Adrenal gland (tissue), 12 donors: ENCODE measurements around the gene RUVBL2. TPM values are rescaled to one million over a fixed set of nuclear protein-coding genes. Genes with fewer than 3 reads are reported as not detected.

Source experiments
- DNase-seq, 7 donors: peaks; one replicate each; pipeline ENCODE4 v3.0.0-alpha.2; 2019 to 2020
- H3K27ac ChIP-seq, 5 donors: fragments of 200-600 bp; sonication (generic) in 4 of 5; 1 replicate in 3 of 5; 2 replicates in 2 of 5; pipeline versions ENCODE4 v1.5.1 to v1.8.0; 2016 to 2020; ENCODE audit warnings: mild to moderate bottlenecking in 1 of 5
- H3K27me3 ChIP-seq: fragments of 200-600 bp; 2 replicates; pipeline ENCODE4 v1.8.0; 2021
- H3K36me3 ChIP-seq, 2 donors: fragments of 200-600 bp; replicated peaks in 1 of 2; 1 replicate in 1 of 2; 2 replicates in 1 of 2; pipeline versions ENCODE4 v1.5.1 to v1.8.0; 2018 to 2022
- H3K4me1 ChIP-seq, 2 donors: fragments of 200-600 bp; replicated peaks in 1 of 2; 1 replicate in 1 of 2; 2 replicates in 1 of 2; pipeline versions ENCODE4 v1.5.1 to v1.8.0; 2018 to 2021
- H3K4me3 ChIP-seq, 4 donors: fragments of 200-600 bp; sonication (generic) in 3 of 4; one replicate each; pipeline ENCODE4 v1.5.1; 2016 to 2018
- H3K9me3 ChIP-seq, 3 donors: fragments of 200-600 bp; sonication (generic) in 1 of 3; replicated peaks in 1 of 3; 1 replicate in 2 of 3; 2 replicates in 1 of 3; pipeline versions ENCODE4 v1.5.1 to v1.8.0; 2016 to 2021
- POLR2A ChIP-seq, 2 donors: fragments of 450-650 bp; IDR thresholded peaks; one replicate each; pipeline ENCODE4 v1.6.1; 2017; ENCODE audit warnings: antibody characterized with exemption in 2 of 2, mild to moderate bottlenecking in 2 of 2, moderate library complexity in 1 of 2
- WGBS, 4 donors: extraction: QIAGEN DNeasy Blood & Tissue Kit in 2 of 4; methylation state at CpG; one replicate each; pipeline versions ENCODE4 v1.1.5 to v1.1.7; 2013 to 2017; 5-methylcytosine and 5-hydroxymethylcytosine counted together
- intact Hi-C, 2 donors: fragments of 100-400 bp; cut with DNase I; formaldehyde crosslinking; loops; one replicate each; pipeline versions ENCODE4 v1.14.1 to v1.15.0; 2022 to 2023
- polyA plus RNA-seq, 3 donors: library from polyadenylated mRNA; stranded (reverse); fragments of 200-250 nt in 2 of 3; fragments of 350-450 nt in 1 of 3; fragmentation: Illumina TruSeq in 1 of 3; extraction: RNeasy Lipid Tissue Mini Kit (QIAGEN cat#74804) in 1 of 3; gene quantifications; one replicate each; pipeline ENCODE4 v1.2.3, GENCODE V29; 2013 to 2014
- total RNA-seq, 9 donors: library from RNA; depleted of rRNA in 4 of 9; stranded (reverse); fragments of >200 nt in 4 of 9; fragments of 120-200 nt in 1 of 9; fragmentation: NEBNext Ultra II Directional in 1 of 9; extraction: Animal tissue kit (Norgen Biotek cat#: 25700) in 1 of 9; gene quantifications; one replicate each; pipeline versions ENCODE4 v1.1.0 to v1.2.4, GENCODE V29; 2013 to 2023
- TF ChIP-seq, protein P1 (sequence below), 6 experiments: fragments of 450-650 bp in 4 of 6; fragments of 200-600 bp in 2 of 6; sonication (generic) in 1 of 6; IDR thresholded peaks; 1 replicate in 5 of 6; 2 replicates in 1 of 6; pipeline versions ENCODE4 v1.5.1 to v1.8.0; 2016 to 2021; ENCODE audit warnings: antibody characterized with exemption in 6 of 6, mild to moderate bottlenecking in 2 of 6, moderate library complexity in 1 of 6
- donor health status: healthy with polysubstance abuse.
- donor health status: Bipolar disorder and iron deficiency.
- donor health status: DM: yes; HTN: yes; CAD: no.
- donor health status: DM: no; HTN: no; CAD: no.
- donor health status: DM: no; HTN: no; CAD: no.
- donor health status: DM: yes; HTN: yes; CAD: no.

The RUVBL2 gene
- total and polyA plus RNA-seq, 12 donors = 41.3 to 143 (median 75.6) TPM

DNA sequence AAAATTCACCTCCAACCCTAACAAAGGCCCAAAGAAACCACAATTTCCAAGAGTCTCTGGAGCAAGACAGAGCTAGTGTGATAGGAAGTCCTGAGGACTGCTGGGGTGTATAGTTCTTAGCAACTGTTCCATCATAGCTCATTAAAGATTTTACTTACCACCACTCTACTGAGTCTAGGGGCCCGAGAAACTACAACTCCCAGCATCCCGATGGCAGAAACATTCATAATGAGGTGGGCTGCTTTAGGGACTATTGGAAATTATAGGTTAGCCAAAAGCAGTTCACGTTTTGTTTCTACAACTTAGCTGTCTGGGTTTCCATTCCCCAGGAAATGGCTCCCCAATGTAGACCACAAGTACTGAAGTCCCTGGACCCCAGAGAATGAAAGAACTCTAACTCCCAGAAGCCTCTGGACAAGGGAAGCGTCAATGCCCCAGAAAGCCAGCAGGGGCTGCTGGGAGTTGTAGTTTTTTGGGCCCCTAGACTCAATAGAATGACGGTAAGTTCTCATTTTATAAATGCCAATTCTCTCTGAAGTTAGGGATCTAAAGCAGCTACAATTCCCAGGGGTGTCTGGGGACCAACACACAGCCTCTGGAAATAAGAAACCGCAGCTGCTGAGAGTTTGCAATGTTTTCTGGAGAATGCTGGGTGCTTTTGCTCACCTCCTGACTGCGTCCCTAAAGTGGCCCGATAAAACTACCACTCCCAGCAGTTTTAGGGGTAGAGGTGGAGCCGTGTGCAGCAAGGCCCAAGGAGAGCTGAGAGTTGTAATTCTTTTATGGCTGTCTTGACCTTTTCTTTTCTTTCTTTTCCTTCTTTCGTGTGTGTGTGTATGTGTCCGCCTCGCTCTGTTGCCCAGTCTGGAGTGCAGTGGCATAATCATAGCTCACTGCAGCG is 17.5 kb upstream of the RUVBL2 start:
- H3K27me3 ChIP-seq = no peaks in the 10 kb centered on the region
- intact Hi-C loops = no loop called here
- H3K4me3 ChIP-seq = no peak overlapping the region
- peak in 1 of 7 donors; percentile 19 for DNase-seq
- 88 to 91% (median 89%) methylated on average over 13 of the region's 13 CpGs for WGBS, 4 donors
- H3K9me3 ChIP-seq = no peaks in the 10 kb centered on the region
- TF ChIP-seq, protein P1, sequence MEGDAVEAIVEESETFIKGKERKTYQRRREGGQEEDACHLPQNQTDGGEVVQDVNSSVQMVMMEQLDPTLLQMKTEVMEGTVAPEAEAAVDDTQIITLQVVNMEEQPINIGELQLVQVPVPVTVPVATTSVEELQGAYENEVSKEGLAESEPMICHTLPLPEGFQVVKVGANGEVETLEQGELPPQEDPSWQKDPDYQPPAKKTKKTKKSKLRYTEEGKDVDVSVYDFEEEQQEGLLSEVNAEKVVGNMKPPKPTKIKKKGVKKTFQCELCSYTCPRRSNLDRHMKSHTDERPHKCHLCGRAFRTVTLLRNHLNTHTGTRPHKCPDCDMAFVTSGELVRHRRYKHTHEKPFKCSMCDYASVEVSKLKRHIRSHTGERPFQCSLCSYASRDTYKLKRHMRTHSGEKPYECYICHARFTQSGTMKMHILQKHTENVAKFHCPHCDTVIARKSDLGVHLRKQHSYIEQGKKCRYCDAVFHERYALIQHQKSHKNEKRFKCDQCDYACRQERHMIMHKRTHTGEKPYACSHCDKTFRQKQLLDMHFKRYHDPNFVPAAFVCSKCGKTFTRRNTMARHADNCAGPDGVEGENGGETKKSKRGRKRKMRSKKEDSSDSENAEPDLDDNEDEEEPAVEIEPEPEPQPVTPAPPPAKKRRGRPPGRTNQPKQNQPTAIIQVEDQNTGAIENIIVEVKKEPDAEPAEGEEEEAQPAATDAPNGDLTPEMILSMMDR (IDR thresholded peaks at IDR 0.05) = no peak
- TF ChIP-seq POLR2A (IDR thresholded peaks at IDR 0.05) = no peak
- peaks cover 0 to 31% of the 10 kb centered on the region in 2 donors for H3K36me3 ChIP-seq
- H3K4me1 ChIP-seq = peaks cover 0 to 18% of the 10 kb centered on the region in 2 donors
- no peak overlapping the region for H3K27ac ChIP-seq

DNA sequence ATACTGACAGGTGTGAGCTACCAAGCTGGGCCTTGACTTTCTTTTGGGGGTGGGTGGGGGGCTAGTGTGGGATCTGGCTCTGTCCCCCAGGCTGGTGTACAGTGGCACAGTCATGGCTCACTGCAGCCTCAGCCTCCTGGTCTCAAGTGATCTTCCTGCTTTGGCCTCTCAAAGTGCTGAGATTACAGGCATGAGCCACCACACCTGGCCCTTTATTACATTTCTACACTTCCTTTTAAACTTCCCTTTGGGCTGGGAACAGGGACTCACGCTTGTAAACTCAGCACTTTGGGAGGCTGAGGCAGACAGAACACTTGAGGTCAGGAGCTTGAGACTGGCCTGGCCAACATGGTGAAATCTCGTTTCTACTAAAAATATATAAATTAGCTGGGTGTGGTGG is 16.6 kb upstream of the RUVBL2 start:
- H3K4me1 ChIP-seq = peaks cover 0 to 18% of the 10 kb centered on the region in 2 donors
- H3K27me3 ChIP-seq = no peaks in the 10 kb centered on the region
- 72 to 88% (median 78%) methylated on average over 2 of the region's 2 CpGs for WGBS, 4 donors
- no peak for TF ChIP-seq POLR2A (IDR thresholded peaks at IDR 0.05)
- TF ChIP-seq, protein P1 (IDR thresholded peaks at IDR 0.05) = no peak
- peak overlapping the region in 1 of 5 donors; percentile 22 for H3K27ac ChIP-seq
- intact Hi-C loops = no loop called here
- peaks cover 0 to 40% of the 10 kb centered on the region in 2 donors for H3K36me3 ChIP-seq
- H3K4me3 ChIP-seq = no peak overlapping the region
- no peaks in the 10 kb centered on the region for H3K9me3 ChIP-seq
- no peak for DNase-seq

DNA sequence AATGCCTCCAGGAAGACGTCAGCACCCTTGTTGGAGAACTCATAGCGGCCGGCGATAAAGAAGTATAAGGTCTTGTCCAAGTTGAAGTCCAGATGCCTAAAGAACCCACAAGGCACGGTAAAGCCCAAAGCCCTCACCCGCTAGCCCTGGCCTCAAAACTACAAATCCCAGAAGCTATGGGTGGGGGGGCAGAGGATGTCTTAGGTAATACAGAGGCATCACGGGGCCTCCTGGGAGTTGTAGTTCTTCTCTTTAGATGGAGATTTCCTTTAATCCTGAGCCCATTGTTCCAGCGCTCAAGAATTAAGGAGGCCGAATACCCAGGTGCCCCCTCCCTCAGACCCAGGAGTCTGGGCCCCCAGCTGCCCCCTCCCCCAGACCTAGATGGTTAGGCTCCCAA is 11.4 kb upstream of the RUVBL2 start:
- H3K9me3 ChIP-seq = no peaks in the 10 kb centered on the region
- no peak for DNase-seq
- H3K27me3 ChIP-seq = no peaks in the 10 kb centered on the region
- no peak overlapping the region for H3K4me3 ChIP-seq
- peaks cover 0 to 18% of the 10 kb centered on the region in 2 donors for H3K4me1 ChIP-seq
- no peak overlapping the region for H3K27ac ChIP-seq
- no peak for TF ChIP-seq POLR2A (IDR thresholded peaks at IDR 0.05)
- TF ChIP-seq, protein P1 (IDR thresholded peaks at IDR 0.05) = no peak
- H3K36me3 ChIP-seq = peaks cover 0 to 70% of the 10 kb centered on the region in 2 donors
- intact Hi-C loops = no loop called here
- WGBS, 4 donors = 87 to 98% (median 96%) methylated on average over 9 of the region's 9 CpGs

DNA sequence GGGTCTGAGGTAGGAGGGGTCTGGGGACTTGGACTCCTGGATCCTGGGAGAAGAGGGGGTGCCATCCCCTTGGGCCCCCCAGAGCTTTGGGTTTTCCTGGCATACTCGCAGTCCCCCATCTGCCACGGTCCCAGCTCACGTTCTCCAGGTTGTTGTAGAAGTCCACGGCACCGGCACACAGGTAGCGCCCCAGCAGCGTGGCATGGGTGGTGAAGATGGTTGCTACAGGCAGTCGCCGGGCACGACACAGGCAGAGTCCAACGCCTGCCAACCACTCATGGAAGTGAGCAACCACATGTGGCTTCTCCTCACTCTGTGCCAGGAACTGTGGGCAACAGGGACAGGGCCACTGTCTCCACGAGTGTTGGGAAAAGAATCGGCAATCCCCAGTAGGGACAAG is 8.0 kb upstream of the RUVBL2 start:
- no peaks in the 10 kb centered on the region for H3K9me3 ChIP-seq
- peaks cover 0 to 86% of the 10 kb centered on the region in 2 donors for H3K36me3 ChIP-seq
- H3K4me3 ChIP-seq = no peak overlapping the region
- H3K27ac ChIP-seq = no peak overlapping the region
- intact Hi-C loops = no loop called here
- no peaks in the 10 kb centered on the region for H3K27me3 ChIP-seq
- WGBS, 4 donors = 90 to 95% (median 93%) methylated on average over 11 to 13 of the region's 13 CpGs
- peaks cover 0 to under 1% of the 10 kb centered on the region in 2 donors for H3K4me1 ChIP-seq
- TF ChIP-seq POLR2A (IDR thresholded peaks at IDR 0.05) = no peak
- TF ChIP-seq, protein P1 (IDR thresholded peaks at IDR 0.05) = no peak
- DNase-seq = no peak
